ENCODE results near the gene EDEM3. TPM values are rescaled to one million over a fixed set of nuclear protein-coding genes. Genes with fewer than 3 reads are reported as not detected.

The EDEM3 gene
- total RNA-seq, 1 experiment from 2014 or later: 14.0 TPM

- Histone ChIP-seq H3K27ac (ENCODE audit: insufficient read length, low read depth, low read length) (no peak overlapping the region), H2BK15ac (ENCODE audit: low read depth, low read length) (no peak overlapping the region), H3K56ac (ENCODE audit: insufficient read length, low read depth, low read length) (no peak overlapping the region), H3K4ac (ENCODE audit: low read depth, low read length) (no peak overlapping the region), H3K9ac (ENCODE audit: extremely low read depth, insufficient read length, low read length) (no peak overlapping the region), H2AFZ (ENCODE audit: low read length) (no peak overlapping the region), H3K23me2 (ENCODE audit: insufficient read length, low read depth, low read length, poor library complexity, severe bottlenecking) (peaks cover 4% of the 10 kb centered on the region), H3T11ph (ENCODE audit: low read length) (no peak overlapping the region), H3K9me3 (ENCODE audit: control insufficient read depth, low read depth, low read length) (no peaks in the 10 kb centered on the region), H3K27me3 (ENCODE audit: insufficient read depth, low read length) (no peaks in the 10 kb centered on the region), H3K18ac (ENCODE audit: insufficient read length, low read depth, low read length) (no peak overlapping the region), H2BK20ac (ENCODE audit: low read depth, low read length, poor library complexity, severe bottlenecking) (no peak overlapping the region), H2AK5ac (ENCODE audit: insufficient read length, low read length) (no peak overlapping the region), H3K79me1 (ENCODE audit: insufficient read depth, low read depth, low read length, poor library complexity, severe bottlenecking) (no peaks in the 10 kb centered on the region), H3K79me2 (ENCODE audit: insufficient read depth, low read length) (no peaks in the 10 kb centered on the region), H2BK120ac (ENCODE audit: low read depth, low read length, poor library complexity, severe bottlenecking) (no peak overlapping the region), H3K14ac (ENCODE audit: insufficient read depth, low read length) (no peak overlapping the region), H4K5ac (ENCODE audit: insufficient read length, low read depth, low read length) (no peak overlapping the region), H4K8ac (replicated peaks; ENCODE audit: insufficient read length, low read depth, low read length) (no peak overlapping the region), H2BK12ac (ENCODE audit: insufficient read length, low read depth, low read length) (no peak overlapping the region), H3K23ac (ENCODE audit: insufficient read length, low read depth, low read length) (no peak overlapping the region), H3K4me1 (ENCODE audit: insufficient read depth, low read length) (peaks cover 2% of the 10 kb centered on the region; the same call in 1 of the 2 replicates), H4K91ac (ENCODE audit: insufficient read length, low read depth, low read length) (no peak overlapping the region), H3K4me2 (ENCODE audit: insufficient read depth, insufficient read length, low read length) (no peak overlapping the region), H4K20me1 (ENCODE audit: control insufficient read depth, insufficient read depth, insufficient read length) (no peaks in the 10 kb centered on the region), H2BK5ac (ENCODE audit: insufficient read length, low read length) (no peak overlapping the region)
- no CpG with 5 or more reads among the region's 2 CpGs for WGBS (ENCODE audit: extremely low coverage, insufficient read length, low lambda C conversion rate)
- Mint-ChIP-seq H3K4me1 (peaks cover 23 to 24% of the 10 kb centered on the region in 2 experiments), H3K27me3 (ENCODE audit: low read depth) (peaks cover 9% of the 10 kb centered on the region; the same call in 1 of the 2 replicates), H3K36me3 (ENCODE audit: insufficient read depth in 1 of 3, low read depth in 3 of 3) (no peaks in the 10 kb centered on the region), H3K4me3 (no peak overlapping the region), H3K27ac (peak overlapping the region in 1 of 3 experiments; percentile 25; a peak in 1 of 7 replicates), H3K9me3 (no peaks in the 10 kb centered on the region)
- TF ChIP-seq CTCF (conservative IDR thresholded peaks at IDR 0.05): no peak
- DNase-seq: no peak
Measured at GRCh38 chr1:184660462-184661191, 94.0 kb downstream of the EDEM3 start.
